ENCODE measurements around the gene DGCR2.

The DGCR2 gene

GRCh38 chr22:19125474-19126308, 3.5 kb upstream of the DGCR2 start:
- DNase-seq = no peak

GRCh38 chr22:19125011-19125410, 2.8 kb upstream of the DGCR2 start:
- DNase-seq = no peak

GRCh38 chr22:19124377-19124776, 2.2 kb upstream of the DGCR2 start:
- DNase-seq = no peak

- no peak for DNase-seq
Measured at GRCh38 chr22:19123936-19124335, 1.7 kb upstream of the DGCR2 start.

- peak in 1 of 2 experiments; percentile 10 for DNase-seq
Measured at GRCh38 chr22:19122752-19123492, 710 bp upstream of the DGCR2 start.

- DNase-seq = no peak
Measured at GRCh38 chr22:19121631-19122142, 525 bp downstream of the DGCR2 start.

GRCh38 chr22:19120829-19121630, 1.2 kb downstream of the DGCR2 start:
- no peak for DNase-seq

- DNase-seq = no peak
Measured at GRCh38 chr22:19119949-19120348, 2.3 kb downstream of the DGCR2 start.

GRCh38 chr22:19118329-19118880, 3.8 kb downstream of the DGCR2 start:
- no peak for DNase-seq

- no peak for DNase-seq
Measured at GRCh38 chr22:19117111-19117512, 5.1 kb downstream of the DGCR2 start.

- DNase-seq = no peak
Measured at GRCh38 chr22:19115628-19116027, 6.6 kb downstream of the DGCR2 start.

- DNase-seq = no peak
Measured at GRCh38 chr22:19114984-19115552, 7.1 kb downstream of the DGCR2 start.

GRCh38 chr22:19113429-19113828, 8.8 kb downstream of the DGCR2 start:
- no peak for DNase-seq

- DNase-seq = no peak
Measured at GRCh38 chr22:19111584-19111983, 10.6 kb downstream of the DGCR2 start.

- no peak for DNase-seq
Measured at GRCh38 chr22:19111140-19111539, 11.1 kb downstream of the DGCR2 start.

GRCh38 chr22:19110646-19111045, 11.6 kb downstream of the DGCR2 start:
- no peak for DNase-seq

- no peak for DNase-seq
Measured at GRCh38 chr22:19110064-19110458, 12.2 kb downstream of the DGCR2 start.

- DNase-seq = no peak
Measured at GRCh38 chr22:19109198-19110063, 12.8 kb downstream of the DGCR2 start.

GRCh38 chr22:19108807-19109197, 13.4 kb downstream of the DGCR2 start:
- DNase-seq = no peak

- DNase-seq = no peak
Measured at GRCh38 chr22:19107730-19108074, 14.5 kb downstream of the DGCR2 start.

GRCh38 chr22:19106886-19107729, 15.1 kb downstream of the DGCR2 start:
- no peak for DNase-seq
